ENCODE measurements around the gene SEMA3D.

The SEMA3D gene

DNA sequence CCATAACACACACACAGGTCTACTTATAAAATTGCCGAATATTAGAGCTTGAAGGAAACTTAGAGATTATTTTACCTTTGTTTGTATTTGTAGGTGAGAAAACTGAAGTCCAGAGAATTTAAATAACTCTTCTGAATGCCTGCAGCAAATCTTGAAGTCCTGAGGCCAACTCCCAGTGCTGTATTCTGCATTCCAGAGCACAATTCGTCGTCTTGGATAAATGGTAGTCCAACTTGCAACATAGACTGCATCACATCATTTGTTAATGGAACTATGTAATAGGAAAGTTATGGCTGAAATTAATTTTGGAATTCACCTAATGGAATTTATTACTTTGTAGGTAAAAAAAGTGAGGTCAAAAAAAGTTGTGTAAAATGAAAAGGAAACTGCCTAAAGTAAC lies 37.3 kb upstream of the SEMA3D start:
- H3K4me3 ChIP-seq (ENCODE audit: control insufficient read depth, low read depth, low read length), result no peak overlapping the region
- no peak for DNase-seq (ENCODE audit: low read depth)
- TF ChIP-seq, protein P1, sequence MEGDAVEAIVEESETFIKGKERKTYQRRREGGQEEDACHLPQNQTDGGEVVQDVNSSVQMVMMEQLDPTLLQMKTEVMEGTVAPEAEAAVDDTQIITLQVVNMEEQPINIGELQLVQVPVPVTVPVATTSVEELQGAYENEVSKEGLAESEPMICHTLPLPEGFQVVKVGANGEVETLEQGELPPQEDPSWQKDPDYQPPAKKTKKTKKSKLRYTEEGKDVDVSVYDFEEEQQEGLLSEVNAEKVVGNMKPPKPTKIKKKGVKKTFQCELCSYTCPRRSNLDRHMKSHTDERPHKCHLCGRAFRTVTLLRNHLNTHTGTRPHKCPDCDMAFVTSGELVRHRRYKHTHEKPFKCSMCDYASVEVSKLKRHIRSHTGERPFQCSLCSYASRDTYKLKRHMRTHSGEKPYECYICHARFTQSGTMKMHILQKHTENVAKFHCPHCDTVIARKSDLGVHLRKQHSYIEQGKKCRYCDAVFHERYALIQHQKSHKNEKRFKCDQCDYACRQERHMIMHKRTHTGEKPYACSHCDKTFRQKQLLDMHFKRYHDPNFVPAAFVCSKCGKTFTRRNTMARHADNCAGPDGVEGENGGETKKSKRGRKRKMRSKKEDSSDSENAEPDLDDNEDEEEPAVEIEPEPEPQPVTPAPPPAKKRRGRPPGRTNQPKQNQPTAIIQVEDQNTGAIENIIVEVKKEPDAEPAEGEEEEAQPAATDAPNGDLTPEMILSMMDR (conservative IDR thresholded peaks at IDR 0.05; ENCODE audit: control insufficient read depth, insufficient read depth, low read depth, low read length), result no peak

DNA sequence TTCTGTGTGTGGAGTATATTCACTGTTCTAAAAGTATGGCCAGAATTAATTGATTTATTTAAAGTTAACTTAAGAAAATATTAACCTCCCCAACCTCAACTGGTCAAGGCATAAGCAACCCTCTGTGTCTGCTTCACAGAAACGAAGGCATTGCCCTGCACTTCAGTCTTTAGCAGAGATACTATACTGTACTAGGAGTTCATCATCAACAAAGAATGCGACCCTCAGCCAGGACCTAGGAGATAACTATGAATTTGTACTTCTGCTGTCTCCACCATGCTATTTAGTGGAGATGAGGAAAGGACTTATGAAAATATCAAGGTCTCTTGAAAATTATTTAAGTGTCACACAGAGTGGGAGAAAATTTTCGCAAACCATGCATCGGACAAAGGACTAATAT lies 35.7 kb upstream of the SEMA3D start:
- TF ChIP-seq, protein P1 (conservative IDR thresholded peaks at IDR 0.05; ENCODE audit: control insufficient read depth, insufficient read depth, low read depth, low read length), result no peak
- no peak for DNase-seq (ENCODE audit: low read depth)
- no peak overlapping the region for H3K4me3 ChIP-seq (ENCODE audit: control insufficient read depth, low read depth, low read length)

DNA sequence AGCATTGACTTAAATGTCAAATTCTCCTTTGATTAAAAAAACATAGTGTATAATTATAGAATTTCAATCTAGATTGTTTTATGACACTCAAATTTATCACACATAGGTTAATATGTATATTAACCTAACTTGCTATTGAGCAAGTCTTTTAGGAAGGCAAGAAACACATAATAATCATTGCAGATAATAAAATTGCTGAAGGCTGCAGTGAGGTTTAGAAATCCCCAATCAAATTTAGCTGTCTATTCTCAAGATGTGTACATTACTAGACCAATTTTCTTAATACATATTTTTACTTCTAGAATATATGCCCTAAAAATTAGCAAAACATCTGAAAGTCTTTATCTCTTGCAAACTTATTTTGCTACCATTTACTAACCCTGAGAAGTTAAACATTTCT lies 34.9 kb upstream of the SEMA3D start:
- no peak for DNase-seq (ENCODE audit: low read depth)
- TF ChIP-seq, protein P1 (conservative IDR thresholded peaks at IDR 0.05; ENCODE audit: control insufficient read depth, insufficient read depth, low read depth, low read length), result no peak
- H3K4me3 ChIP-seq (ENCODE audit: control insufficient read depth, low read depth, low read length), result no peak overlapping the region

DNA sequence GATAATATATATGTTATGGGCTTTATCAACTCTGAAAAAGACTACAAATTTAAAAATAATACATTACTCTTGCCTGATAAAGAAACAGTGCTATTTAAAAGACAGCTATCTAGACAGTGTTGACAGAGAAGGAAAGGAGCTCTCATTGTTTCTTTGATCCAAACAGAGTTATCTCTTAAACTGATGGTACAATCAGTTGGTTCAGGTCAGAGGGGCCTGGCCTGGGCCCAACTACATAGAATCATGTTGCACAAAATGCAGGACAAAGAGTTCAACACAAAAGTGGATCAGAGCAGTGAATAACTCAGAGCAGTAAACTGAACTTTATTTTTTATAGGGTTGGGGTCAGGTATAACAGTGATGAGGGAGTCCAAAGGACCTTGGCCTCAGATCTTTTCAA lies 33.8 kb upstream of the SEMA3D start:
- TF ChIP-seq, protein P1 (conservative IDR thresholded peaks at IDR 0.05; ENCODE audit: control insufficient read depth, insufficient read depth, low read depth, low read length), result no peak
- DNase-seq (ENCODE audit: low read depth), result no peak
- H3K4me3 ChIP-seq (ENCODE audit: control insufficient read depth, low read depth, low read length), result no peak overlapping the region

DNA sequence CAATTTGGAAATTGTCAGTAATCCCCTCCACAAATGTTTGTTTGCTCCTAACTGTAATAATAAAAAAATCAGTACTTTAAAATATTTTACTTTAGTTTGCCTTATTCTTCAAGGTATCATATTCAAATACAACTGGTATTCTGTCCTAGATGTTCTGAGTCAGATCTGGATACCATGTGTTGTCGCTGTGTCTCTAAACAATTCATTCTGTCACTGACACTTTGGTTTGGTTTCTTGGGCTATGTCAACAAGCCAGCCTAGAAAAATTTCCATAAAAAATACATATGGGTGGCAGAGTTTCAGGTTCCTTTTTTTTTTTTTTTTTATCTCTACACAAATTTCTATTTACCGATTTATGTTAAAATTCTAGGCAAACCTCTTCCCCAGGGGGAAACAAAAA lies 33.2 kb upstream of the SEMA3D start:
- no peak for DNase-seq (ENCODE audit: low read depth)
- no peak overlapping the region for H3K4me3 ChIP-seq (ENCODE audit: control insufficient read depth, low read depth, low read length)
- TF ChIP-seq, protein P1 (conservative IDR thresholded peaks at IDR 0.05; ENCODE audit: control insufficient read depth, insufficient read depth, low read depth, low read length), result no peak

DNA sequence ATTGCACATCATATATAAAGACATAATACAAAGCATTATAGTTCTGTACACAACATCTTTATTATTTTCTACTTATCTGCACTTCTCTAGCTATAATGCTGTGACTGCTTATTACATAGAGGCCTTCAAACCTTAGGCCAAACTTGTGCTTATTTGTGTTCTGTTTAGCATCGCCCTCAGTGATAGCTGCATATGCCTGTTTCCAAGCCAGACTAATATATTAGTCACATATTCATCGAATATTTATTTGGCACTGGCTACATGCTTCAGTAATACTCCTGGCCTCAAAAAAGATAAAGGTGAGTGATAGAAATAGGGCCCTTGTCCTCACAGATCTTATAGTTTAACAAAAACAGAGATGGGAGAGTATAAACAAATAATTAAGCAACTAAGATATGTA lies 30.2 kb upstream of the SEMA3D start:
- TF ChIP-seq, protein P1 (conservative IDR thresholded peaks at IDR 0.05; ENCODE audit: control insufficient read depth, insufficient read depth, low read depth, low read length), result no peak
- no peak for DNase-seq (ENCODE audit: low read depth)
- no peak overlapping the region for H3K4me3 ChIP-seq (ENCODE audit: control insufficient read depth, low read depth, low read length)

DNA sequence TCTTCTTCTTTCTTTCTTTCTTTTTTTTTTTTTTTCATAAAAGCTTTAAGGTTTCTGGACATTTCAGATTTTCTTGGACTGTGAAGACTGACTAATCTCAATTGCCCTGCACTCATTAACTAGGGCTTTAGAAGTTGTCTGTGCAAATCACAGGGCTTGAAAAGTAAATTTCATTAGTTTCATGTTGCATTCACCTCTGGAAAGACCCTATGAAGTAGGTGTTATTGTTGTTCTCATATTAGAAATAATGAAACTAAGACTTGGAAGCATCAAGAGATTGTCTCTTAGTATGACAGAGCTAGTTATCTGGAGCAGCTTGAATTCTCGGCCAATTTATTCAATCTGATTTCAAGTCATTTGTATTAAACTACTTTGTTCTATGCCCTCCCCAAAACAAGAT lies 28.2 kb upstream of the SEMA3D start:
- TF ChIP-seq, protein P1 (conservative IDR thresholded peaks at IDR 0.05; ENCODE audit: control insufficient read depth, insufficient read depth, low read depth, low read length), result no peak
- no peak for DNase-seq (ENCODE audit: low read depth)
- no peak overlapping the region for H3K4me3 ChIP-seq (ENCODE audit: control insufficient read depth, low read depth, low read length)

All from fibroblast of mammary gland (primary cell).